GM21447 (cell line): Measurements from ENCODE around the gene CAMTA1.

ENCODE experiments used
- ATAC-seq: cut with Tn5 transposase; IDR thresholded peaks from one replicate; pipeline ENCODE4 v1.9.1; 2021; ENCODE audit not compliant: unreplicated experiment

Gene CAMTA1

DNA sequence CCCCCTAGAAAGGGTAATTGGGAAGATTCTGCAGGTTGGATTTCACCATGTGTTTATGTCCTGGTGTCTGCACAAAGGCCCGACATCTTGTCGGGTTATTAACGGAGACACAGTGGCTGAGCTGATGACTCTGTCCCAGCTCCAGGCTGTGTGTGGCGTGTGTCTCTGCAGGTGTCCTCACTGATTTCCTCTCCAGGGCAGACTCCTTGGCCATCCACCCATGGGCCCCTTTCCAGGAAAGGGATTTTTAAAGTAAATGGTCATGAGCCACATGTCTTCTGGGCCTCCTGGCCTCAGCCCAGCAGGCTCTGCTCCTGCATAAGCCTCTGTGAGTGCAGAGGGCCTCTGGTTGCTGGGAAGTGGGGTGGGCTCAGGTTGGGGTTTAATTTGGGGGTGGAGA is 567.1 kb downstream of the CAMTA1 start:
- no peak for ATAC-seq

DNA sequence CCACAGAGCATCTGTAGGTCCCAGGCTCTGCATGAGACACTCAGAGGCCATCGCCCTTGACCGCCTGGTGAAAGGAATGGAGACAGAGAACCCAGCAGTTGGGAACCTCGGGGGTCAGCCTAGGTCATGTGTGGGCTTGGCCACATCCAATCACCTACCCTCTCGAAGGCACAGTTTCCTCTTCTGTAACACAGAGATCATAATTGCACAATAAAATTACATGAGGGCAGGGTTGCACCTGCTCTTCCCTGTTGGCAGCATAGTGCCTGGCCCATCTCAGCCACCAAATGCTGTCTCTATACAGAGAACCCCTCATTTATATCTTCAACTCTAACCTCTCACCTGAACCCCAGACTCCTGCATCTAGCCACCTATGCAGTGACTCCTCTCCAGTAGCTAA is 567.7 kb downstream of the CAMTA1 start:
- ATAC-seq: no peak

DNA sequence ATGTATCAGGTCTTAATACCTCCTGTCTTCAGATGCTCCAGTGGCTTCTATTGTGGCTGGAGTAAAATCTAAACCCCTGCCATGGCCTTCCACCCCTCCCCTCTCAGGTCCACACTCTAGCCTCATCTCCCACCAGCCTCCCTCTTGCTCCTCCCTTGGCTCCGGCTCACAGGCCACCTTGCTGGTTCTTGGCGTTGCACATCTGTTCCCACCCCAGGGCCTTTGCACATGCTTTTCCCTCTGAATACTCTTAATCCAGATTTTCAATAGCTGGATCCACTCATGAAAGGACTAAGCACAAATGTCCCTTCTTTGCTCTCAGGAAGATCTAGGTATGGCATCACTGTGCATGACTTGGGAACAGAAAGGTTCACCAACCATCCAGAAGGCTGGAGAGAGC is 570.4 kb downstream of the CAMTA1 start:
- ATAC-seq: no peak

DNA sequence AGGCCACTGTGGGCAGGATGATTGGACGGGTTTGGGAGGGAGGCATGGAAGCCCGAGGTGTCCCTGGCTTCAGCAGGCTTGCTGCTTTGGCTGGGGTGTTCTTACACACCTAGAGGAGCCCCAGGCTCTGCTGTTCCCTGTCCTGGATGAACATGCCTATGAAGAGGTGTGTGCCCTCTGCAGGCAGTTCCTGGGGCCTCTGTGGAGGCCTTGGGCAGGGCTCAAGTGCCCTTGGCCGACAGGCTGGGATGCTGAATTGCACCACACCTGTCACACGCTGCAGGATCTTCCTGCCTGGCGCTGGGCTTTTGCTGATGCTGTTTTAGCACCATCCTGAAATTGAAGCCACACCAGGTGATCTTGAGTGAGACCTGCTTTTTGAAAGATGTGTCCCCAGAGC is 570.8 kb downstream of the CAMTA1 start:
- no peak for ATAC-seq

DNA sequence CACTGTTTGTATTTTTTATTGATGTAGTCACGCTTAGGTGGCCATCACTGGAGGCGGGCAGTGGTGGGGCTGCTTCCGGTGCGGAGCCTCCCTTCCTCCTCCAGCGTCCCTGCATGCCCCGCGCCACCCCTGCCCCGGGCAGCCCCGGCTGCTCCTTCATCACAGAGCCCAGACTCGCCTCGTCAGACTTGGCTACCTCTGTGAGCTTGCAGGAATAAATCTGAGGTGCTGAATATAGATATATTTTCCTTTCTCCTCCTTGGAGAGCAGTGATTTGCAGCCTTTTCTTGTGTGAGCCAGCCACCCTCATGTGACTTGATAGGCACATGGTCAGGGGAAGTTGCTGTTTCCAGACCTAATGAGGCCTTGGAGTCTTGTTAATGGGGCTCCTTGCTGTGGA is 573.2 kb downstream of the CAMTA1 start:
- ATAC-seq: no peak

DNA sequence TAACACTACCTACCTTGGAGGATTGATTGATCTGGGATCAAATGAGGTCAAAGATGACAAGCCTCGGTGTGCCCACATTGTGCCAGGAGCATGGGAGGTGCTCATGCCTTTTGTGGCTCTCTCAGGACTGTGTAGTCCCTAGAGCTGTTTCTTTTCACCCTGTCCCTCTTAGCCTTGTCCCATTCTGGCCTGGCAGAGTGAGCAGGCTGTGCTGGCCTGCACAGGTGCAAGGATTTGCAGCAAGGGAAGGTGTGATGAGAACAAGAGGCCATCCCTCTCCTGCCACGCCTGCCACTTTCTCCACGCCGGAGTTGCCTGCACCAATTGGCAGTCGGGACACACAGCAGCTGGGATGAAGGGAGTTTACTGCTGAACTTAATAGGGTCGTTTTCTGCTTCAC is 575.3 kb downstream of the CAMTA1 start:
- ATAC-seq: no peak

GRCh38 chr1:7362947-7363346 is 577.7 kb downstream of the CAMTA1 start:
- ATAC-seq: no peak

GRCh38 chr1:7363450-7363849 is 578.2 kb downstream of the CAMTA1 start:
- no peak for ATAC-seq

- no peak for ATAC-seq
These were observed 580.5 kb downstream of the CAMTA1 start for GRCh38 chr1:7365706-7366105.

DNA sequence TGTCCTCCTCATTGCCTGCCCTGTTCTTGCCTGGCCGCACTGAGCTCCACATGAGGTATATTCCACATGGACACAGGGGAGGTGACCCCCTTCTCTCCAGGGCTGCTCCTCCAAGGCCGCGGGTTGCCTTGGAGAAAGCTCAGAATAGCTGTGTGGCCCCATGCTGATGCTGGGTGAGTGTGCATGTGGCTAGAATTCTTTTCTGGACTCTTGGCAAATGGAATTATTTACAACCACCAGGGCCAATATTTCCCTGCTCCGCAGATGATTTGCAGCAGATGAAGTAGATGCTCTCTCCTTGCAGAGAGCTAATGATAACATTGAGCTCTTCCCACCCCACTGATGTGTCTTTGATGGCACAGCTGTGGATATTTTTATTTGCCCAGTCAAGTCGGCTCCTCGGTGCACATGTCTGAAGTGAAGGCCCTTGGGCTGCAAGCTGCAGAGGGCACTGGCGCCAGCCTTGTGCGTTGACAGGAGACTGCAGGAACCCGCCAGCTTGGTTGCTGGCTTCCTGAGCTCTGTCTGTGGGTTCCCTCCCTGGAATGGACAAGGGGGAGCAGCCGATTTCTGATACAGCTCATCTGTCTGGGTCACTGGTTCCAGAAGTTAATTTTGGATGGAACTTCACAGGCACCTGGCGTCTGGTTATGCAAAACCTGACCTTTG is 581.2 kb downstream of the CAMTA1 start:
- no peak for ATAC-seq

- ATAC-seq: no peak
These were observed 581.9 kb downstream of the CAMTA1 start for GRCh38 chr1:7366955-7367665.

- no peak for ATAC-seq
These were observed 584.6 kb downstream of the CAMTA1 start for GRCh38 chr1:7369866-7370265.

DNA sequence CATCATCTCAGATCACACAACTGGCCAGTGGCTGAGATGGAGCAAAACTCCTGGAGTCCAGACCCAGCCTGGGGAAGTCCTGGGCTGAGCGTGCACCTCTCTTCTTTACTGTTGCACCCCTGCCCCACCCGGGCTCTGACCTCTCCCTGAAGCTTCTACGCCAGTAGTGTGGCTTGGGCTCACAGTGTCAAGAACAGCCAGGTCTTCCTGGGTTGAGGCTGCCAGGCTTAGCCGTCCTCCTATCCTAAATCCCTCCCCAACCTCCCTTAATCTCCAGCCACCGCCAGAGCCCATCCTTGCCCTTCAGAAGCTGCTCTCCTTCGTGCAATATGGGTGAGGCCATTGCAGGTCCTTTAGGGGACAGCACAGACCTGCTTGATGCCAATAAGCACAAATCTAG is 586.7 kb downstream of the CAMTA1 start:
- no peak for ATAC-seq

GRCh38 chr1:7372477-7373120 is 587.3 kb downstream of the CAMTA1 start:
- no peak for ATAC-seq

- no peak for ATAC-seq
These were observed 588.0 kb downstream of the CAMTA1 start for GRCh38 chr1:7373251-7373650.

- ATAC-seq: no peak
These were observed 588.8 kb downstream of the CAMTA1 start for GRCh38 chr1:7373876-7374562.

DNA sequence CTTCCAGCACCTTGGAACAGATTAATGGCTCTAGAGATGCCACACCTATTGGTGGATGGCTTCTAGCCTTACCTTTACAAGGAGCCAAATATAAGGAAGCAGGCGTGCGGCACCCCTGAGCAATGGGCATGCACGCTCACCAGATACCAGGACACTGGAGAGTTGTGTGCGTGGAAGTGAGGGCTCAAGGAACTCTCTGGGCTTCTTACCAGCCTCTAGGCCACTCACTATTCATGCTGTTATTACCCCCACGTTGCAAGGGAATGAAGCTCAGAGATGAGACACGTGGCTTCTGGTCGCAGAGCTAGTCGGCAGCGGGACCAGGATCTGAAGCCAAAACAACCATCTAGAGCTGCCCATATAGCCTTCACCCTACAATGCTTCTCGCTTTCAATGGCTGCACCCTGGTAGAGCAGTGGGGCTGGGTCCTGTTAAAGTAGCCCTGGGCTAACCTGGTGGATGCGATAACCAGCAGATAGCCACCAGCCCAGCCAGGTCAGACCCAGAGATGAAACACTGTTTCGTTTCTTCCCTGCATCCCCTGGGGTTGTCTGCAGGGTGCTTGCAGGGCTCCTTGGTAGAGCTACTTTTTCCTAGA is 589.4 kb downstream of the CAMTA1 start:
- ATAC-seq: no peak

DNA sequence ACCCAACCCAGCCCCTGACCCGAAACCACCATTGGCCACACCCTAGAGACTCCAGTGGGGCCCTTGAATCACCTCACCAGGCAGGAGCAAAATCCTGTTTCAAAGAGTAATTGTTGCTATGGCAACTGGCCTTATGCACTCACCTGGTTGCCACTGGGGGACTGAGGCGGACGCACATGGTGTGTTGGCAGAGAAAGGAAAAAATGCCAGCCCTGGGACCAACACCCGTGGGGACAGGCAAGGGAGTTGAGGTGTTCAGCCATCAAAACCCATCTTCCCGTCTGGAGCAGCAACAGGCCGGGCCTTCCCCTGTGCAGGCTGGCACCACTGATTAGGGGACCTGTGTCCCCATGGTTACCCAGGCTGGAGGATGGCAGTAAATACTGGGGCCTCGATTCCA is 590.1 kb downstream of the CAMTA1 start:
- no peak for ATAC-seq

- ATAC-seq: no peak
These were observed 590.8 kb downstream of the CAMTA1 start for GRCh38 chr1:7375781-7376660.

GRCh38 chr1:7376676-7377075 is 591.4 kb downstream of the CAMTA1 start:
- ATAC-seq: no peak
